Muscle of leg (tissue), 11 donors: ENCODE results near the gene SLC2A1. TPM values are rescaled to one million over a fixed set of nuclear protein-coding genes. Genes with fewer than 3 reads are reported as not detected.
"Not testable (repeated sequence)": the region's sequence is repeated elsewhere in the genome, so short reads cannot be mapped to it uniquely, and the experiment has no call there.

Source experiments
- DNase-seq: peaks from one replicate; pipeline ENCODE4 v3.0.0; 2013
- H3K27ac ChIP-seq: one replicate; pipeline ENCODE4 v1.5.1; 2013; ENCODE audit warnings: mild to moderate bottlenecking, low read length, control low read depth
- H3K27me3 ChIP-seq: one replicate; pipeline ENCODE4 v1.6.1; 2013; ENCODE audit warnings: low read length; ENCODE audit not compliant: control insufficient read depth, insufficient read depth
- H3K36me3 ChIP-seq: one replicate; pipeline ENCODE4 v1.6.1; 2013; ENCODE audit warnings: low read length; ENCODE audit not compliant: control insufficient read depth, insufficient read depth
- H3K4me1 ChIP-seq: one replicate; pipeline ENCODE4 v1.6.1; 2013; ENCODE audit warnings: low read length; ENCODE audit not compliant: control insufficient read depth, insufficient read depth
- H3K4me3 ChIP-seq: one replicate; pipeline ENCODE4 v1.5.1; 2013; ENCODE audit warnings: low read length, control low read depth
- H3K9me3 ChIP-seq: replicated peaks from 2 replicates; pipeline ENCODE4 v1.6.1; 2013; ENCODE audit warnings: low read depth, low read length; ENCODE audit not compliant: control insufficient read depth
- WGBS: methylation state at CpG from one replicate; pipeline ENCODE4 v1.1.5; 2013; ENCODE audit warnings: missing lambda C conversion rate; ENCODE audit not compliant: insufficient coverage; 5-methylcytosine and 5-hydroxymethylcytosine counted together
- polyA plus RNA-seq, 8 donors: library from polyadenylated mRNA; unstranded; fragments of 120-200 nt; gene quantifications; one replicate each; pipeline versions ENCODE4 v1.2.1 to v1.2.3, GENCODE V29; 2013; ENCODE audit warnings: inconsistent platforms in 1 of 8, low replicate concordance in 1 of 8; ENCODE audit not compliant: insufficient read length in 8 of 8, insufficient read depth in 1 of 8
- total RNA-seq: library from RNA; stranded (reverse); fragments of 120-200 nt; gene quantifications from one replicate; pipeline ENCODE4 v1.2.4, GENCODE V29; 2013

Gene SLC2A1
- total and polyA plus RNA-seq, 9 donors = 15.9 to 43.7 (median 18.6) TPM

GRCh38 chr1:42922687-42923366, 35.8 kb downstream of the SLC2A1 start:
- Histone ChIP-seq H3K4me3 (no peak overlapping the region), H3K9me3 (no peaks in the 10 kb centered on the region), H3K4me1 (peaks cover 17% of the 10 kb centered on the region), H3K27me3 (no peaks in the 10 kb centered on the region), H3K27ac (no peak overlapping the region), H3K36me3 (peaks cover 22% of the 10 kb centered on the region)
- WGBS = 28% methylated on average over 4 of the region's 4 CpGs
- peak; percentile 55 for DNase-seq

GRCh38 chr1:42921769-42922168, 36.9 kb downstream of the SLC2A1 start:
- Histone ChIP-seq H3K27me3 (no peaks in the 10 kb centered on the region), H3K4me1 (peaks cover 12% of the 10 kb centered on the region), H3K9me3 (no peaks in the 10 kb centered on the region), H3K36me3 (peaks cover 12% of the 10 kb centered on the region), H3K27ac (no peak overlapping the region), H3K4me3 (no peak overlapping the region)
- peak; percentile 5 for DNase-seq
- no CpG with 5 or more reads among the region's 4 CpGs for WGBS

- 90% methylated on average over 3 of the region's 5 CpGs for WGBS
- not testable (repeated sequence) for H3K4me3 ChIP-seq, H3K27ac ChIP-seq, H3K4me1 ChIP-seq, H3K9me3 ChIP-seq, DNase-seq, H3K27me3 ChIP-seq, H3K36me3 ChIP-seq
These were observed 39.0 kb downstream of the SLC2A1 start for GRCh38 chr1:42919651-42920050.

DNA sequence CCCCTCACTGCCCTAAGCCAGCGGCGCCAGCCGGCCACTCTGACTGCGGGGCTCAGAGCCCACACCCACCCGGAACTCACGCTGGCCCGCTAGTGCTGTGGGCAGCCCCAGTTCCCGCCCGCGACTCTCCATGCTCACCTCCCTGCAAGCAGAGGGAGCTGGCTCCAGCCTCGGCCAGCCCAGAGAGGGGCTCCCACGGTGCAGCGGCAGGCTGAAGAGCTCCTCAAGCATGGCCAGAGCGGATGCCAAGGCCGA, 41.5 kb downstream of the SLC2A1 start:
- Histone ChIP-seq H3K9me3 (peaks cover 7% of the 10 kb centered on the region), H3K36me3 (no peaks in the 10 kb centered on the region), H3K4me3 (no peak overlapping the region), H3K4me1 (no peaks in the 10 kb centered on the region), H3K27me3 (no peaks in the 10 kb centered on the region), H3K27ac (no peak overlapping the region)
- no peak for DNase-seq
- WGBS = 94% methylated on average over 13 of the region's 15 CpGs

DNA sequence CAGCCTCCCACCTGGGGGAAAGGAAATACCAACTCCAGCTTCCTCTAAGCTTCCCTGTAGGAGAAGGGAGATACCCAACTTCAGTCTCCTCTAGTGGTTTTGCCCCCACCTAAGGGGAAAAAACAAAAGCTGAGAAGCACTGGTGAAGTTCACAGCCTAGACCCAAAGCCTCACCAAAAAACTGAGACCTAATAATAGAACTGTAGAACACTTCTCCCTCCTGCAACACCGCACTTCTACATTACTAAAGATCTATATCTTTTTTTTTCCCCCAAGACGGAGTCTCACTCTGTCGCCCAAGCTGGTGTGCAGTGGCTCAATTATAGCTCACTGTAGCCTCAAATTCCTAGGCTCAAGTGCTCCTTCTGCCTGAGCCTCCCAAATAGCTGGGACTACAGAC, 43.2 kb downstream of the SLC2A1 start:
- H3K27ac ChIP-seq = no peak overlapping the region
- H3K4me3 ChIP-seq = no peak overlapping the region
- H3K9me3 ChIP-seq = peaks cover 7% of the 10 kb centered on the region
- H3K36me3 ChIP-seq = no peaks in the 10 kb centered on the region
- 100% methylated on average over 1 of the region's 3 CpGs for WGBS
- H3K27me3 ChIP-seq = no peaks in the 10 kb centered on the region
- no peak for DNase-seq
- H3K4me1 ChIP-seq = no peaks in the 10 kb centered on the region

- DNase-seq = no peak
- WGBS = no CpG with 5 or more reads among the region's 2 CpGs
- no peaks in the 10 kb centered on the region for H3K36me3 ChIP-seq
- no peaks in the 10 kb centered on the region for H3K27me3 ChIP-seq
- no peaks in the 10 kb centered on the region for H3K4me1 ChIP-seq
- H3K9me3 ChIP-seq = peaks cover 7% of the 10 kb centered on the region
- no peak overlapping the region for H3K27ac ChIP-seq
- no peak overlapping the region for H3K4me3 ChIP-seq
These were observed 44.5 kb downstream of the SLC2A1 start for GRCh38 chr1:42914092-42914627.

DNA sequence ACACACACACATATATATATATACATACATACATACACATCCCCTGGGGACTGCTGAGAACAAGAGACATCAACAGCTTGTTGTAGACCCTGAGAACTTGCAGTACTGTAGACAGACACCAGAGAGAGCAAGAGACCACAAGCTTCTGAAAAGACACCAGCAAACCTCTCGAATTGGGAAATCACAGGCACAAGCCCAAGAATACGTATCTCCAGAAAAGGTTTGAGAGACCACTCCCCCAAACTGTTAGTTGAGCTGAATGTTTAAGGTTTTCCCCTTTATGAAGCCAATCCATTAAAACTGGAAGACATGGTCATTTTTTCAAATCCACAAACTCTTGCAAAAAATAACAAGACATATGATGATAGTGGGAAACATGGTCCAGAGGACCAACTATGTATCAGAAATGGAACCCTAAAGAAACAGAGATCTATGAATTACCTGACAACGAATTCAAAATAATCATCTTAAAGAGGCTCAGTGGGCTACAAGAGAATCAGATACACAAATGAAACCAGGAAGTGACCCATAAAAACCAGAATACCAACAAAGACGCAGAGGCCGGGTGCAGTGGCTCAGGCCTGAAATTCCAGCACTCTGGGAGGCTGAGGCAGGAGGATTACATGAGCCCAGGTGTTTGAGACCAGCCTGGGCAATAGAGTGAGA, 45.1 kb downstream of the SLC2A1 start:
- peak; percentile 75 for DNase-seq
- no CpG with 5 or more reads among the region's 5 CpGs for WGBS
- Histone ChIP-seq H3K27ac (no peak overlapping the region), H3K27me3 (no peaks in the 10 kb centered on the region), H3K4me3 (no peak overlapping the region), H3K4me1 (no peaks in the 10 kb centered on the region), H3K9me3 (peaks cover 7% of the 10 kb centered on the region), H3K36me3 (no peaks in the 10 kb centered on the region)

- H3K4me3 ChIP-seq = no peak overlapping the region
- no peak overlapping the region for H3K27ac ChIP-seq
- H3K9me3 ChIP-seq = peaks cover 7% of the 10 kb centered on the region
- H3K36me3 ChIP-seq = no peaks in the 10 kb centered on the region
- H3K4me1 ChIP-seq = no peaks in the 10 kb centered on the region
- no peaks in the 10 kb centered on the region for H3K27me3 ChIP-seq
- no peak for DNase-seq
These were observed 47.7 kb downstream of the SLC2A1 start for GRCh38 chr1:42910985-42911384.

GRCh38 chr1:42908046-42908445, 50.6 kb downstream of the SLC2A1 start:
- DNase-seq = no peak
- no peak overlapping the region for H3K27ac ChIP-seq
- H3K36me3 ChIP-seq = no peaks in the 10 kb centered on the region
- no peaks in the 10 kb centered on the region for H3K27me3 ChIP-seq
- WGBS = no CpG with 5 or more reads among the region's 3 CpGs
- no peaks in the 10 kb centered on the region for H3K4me1 ChIP-seq
- H3K4me3 ChIP-seq = no peak overlapping the region
- no peaks in the 10 kb centered on the region for H3K9me3 ChIP-seq

- Histone ChIP-seq H3K36me3 (no peaks in the 10 kb centered on the region), H3K9me3 (no peaks in the 10 kb centered on the region), H3K27ac (no peak overlapping the region), H3K4me1 (no peaks in the 10 kb centered on the region), H3K4me3 (no peak overlapping the region), H3K27me3 (no peaks in the 10 kb centered on the region)
- WGBS = no CpG with 5 or more reads among the region's 1 CpG
- no peak for DNase-seq
These were observed 54.2 kb downstream of the SLC2A1 start for GRCh38 chr1:42904434-42904833.
